Retina (tissue), 1 donor: ENCODE measurements around the gene KCNC3.

Experiments used
- DNase-seq: peaks from one replicate; pipeline ENCODE4 v3.0.0-alpha.2; 2016

KCNC3 gene

GRCh38 chr19:50329146-50329925 lies at the start of gene KCNC3:
KCNC3 (minus strand) TSS chr19:50329377; CDS start chr19:50329082, 295 bp downstream.
- DNase-seq, result peak; percentile 95

GRCh38 chr19:50378863-50379236 lies 49.7 kb upstream of the KCNC3 start:
- DNase-seq, result no peak

GRCh38 chr19:50378169-50378862 lies 49.1 kb upstream of the KCNC3 start:
- no peak for DNase-seq

GRCh38 chr19:50377517-50377916 lies 48.3 kb upstream of the KCNC3 start:
- DNase-seq, result no peak

GRCh38 chr19:50377051-50377461 lies 47.9 kb upstream of the KCNC3 start:
- no peak for DNase-seq

GRCh38 chr19:50376166-50377050 lies 47.2 kb upstream of the KCNC3 start, which contains the start of gene NR1H2:
NR1H2 (plus strand) TSS chr19:50376457; CDS start chr19:50377606, 1,149 bp downstream.
- DNase-seq, result peak; percentile 97

- no peak for DNase-seq
These were observed 42.8 kb upstream of the KCNC3 start for GRCh38 chr19:50371914-50372475.

GRCh38 chr19:50368649-50369570 lies 39.7 kb upstream of the KCNC3 start:
- DNase-seq, result peak; percentile 97

GRCh38 chr19:50365434-50366306 lies 36.5 kb upstream of the KCNC3 start, which contains the start of gene NAPSA:
NAPSA (minus strand) TSS chr19:50365639; CDS start chr19:50365621, 18 bp downstream.
- DNase-seq, result no peak

GRCh38 chr19:50362656-50363424 lies 33.7 kb upstream of the KCNC3 start:
- no peak for DNase-seq

GRCh38 chr19:50362030-50362412 lies 32.8 kb upstream of the KCNC3 start:
- no peak for DNase-seq

GRCh38 chr19:50361290-50362029 lies 32.3 kb upstream of the KCNC3 start:
- DNase-seq, result no peak

GRCh38 chr19:50359328-50359818 lies 30.2 kb upstream of the KCNC3 start:
- DNase-seq, result no peak

GRCh38 chr19:50358483-50359327 lies 29.5 kb upstream of the KCNC3 start:
- peak; percentile 89 for DNase-seq

GRCh38 chr19:50357178-50358100 lies 28.3 kb upstream of the KCNC3 start:
- peak; percentile 93 for DNase-seq

- DNase-seq, result no peak
These were observed 27.6 kb upstream of the KCNC3 start for GRCh38 chr19:50356691-50357177.
